HG03342 (cell line): Measurements from ENCODE around the gene MET.

Source experiments
- ATAC-seq: cut with Tn5 transposase; IDR thresholded peaks from one replicate; pipeline ENCODE4 v1.9.1; 2021; ENCODE audit warnings: mild to moderate bottlenecking, moderate library complexity; ENCODE audit not compliant: unreplicated experiment

Gene MET

DNA sequence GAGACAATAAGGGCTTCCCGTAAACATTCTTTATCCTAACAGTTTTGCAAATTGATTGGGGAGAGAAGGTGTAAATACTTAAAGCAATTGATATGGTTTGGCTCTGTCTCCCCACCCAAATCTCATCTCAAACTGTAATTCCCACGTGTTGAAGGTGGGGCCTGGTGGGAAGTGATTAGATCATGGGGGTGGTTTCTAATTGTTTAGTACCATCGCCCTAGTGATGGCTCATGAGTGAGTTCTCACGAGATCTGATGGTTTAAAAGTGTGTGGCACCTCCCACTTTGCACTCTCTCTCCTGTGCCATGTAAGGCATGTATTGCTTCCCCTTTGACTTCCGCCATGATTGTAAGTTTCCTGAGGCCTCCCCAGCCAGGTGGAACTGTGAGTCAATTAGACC is 168.3 kb downstream of the MET start:
- no peak for ATAC-seq

DNA sequence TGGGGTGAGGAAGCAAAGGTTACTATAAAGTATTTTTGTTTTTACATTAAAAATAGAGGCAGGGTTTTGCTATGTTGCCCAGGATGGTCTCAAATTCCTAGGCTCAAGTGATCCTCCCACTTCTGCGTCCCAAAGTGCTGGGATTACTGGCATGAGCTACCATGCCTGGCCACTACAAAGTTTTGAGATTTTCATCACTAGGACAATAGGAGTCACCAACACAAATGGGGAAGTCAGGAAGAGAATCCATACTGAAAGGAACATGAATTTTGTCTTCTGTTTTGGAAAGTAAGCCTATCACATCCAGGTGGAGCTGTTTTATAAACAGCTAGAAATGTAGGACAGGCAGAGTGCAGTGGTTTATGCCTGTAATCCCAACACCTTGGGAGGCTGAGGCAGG is 170.4 kb downstream of the MET start:
- ATAC-seq, result no peak

DNA sequence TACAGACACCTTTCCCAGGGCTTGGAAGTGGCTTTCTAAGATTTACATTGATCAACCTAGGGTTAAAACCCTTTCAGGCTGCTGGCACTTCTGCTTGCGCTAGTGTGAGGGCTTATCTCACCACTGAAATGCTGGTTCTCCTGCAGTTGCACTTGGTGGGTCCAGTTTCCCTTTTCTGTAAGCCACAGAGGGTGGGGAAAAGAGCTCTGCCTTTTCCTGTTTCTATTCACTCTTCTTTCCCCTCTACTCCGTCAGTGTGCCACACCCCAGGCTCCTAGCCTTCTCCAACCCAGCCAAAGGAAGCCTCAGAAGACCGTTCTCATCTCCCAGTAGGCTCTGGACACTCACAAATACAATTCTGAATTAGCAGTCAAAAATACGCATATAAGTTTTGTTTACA is 171.4 kb downstream of the MET start:
- ATAC-seq, result no peak
